Effector CD8-positive, alpha-beta T cell (primary cell): ENCODE measurements around the gene CDKAL1.

ENCODE experiments used
- DNase-seq: peaks from one replicate; lab custom pipeline; 2025; lab: John Stamatoyannopoulos, UW

The CDKAL1 gene

DNA sequence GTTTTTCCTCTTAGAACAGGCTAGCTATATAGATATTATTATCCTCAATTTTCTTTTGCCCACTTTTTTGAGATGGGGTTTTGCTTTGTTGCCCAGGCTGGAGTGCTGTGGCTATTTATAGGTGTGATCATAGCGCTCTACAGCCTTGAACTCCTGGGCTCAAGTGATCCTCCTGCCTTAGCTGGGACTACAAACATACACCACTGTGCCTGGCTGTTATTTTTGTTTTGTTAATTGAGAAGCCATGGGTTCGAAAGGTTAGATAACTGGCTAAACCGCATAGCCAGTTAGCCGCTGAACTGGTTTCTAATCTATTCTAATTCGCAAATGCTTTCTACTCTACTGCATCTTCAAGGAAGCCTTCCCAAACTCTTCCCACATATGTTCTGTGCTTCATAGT is 425.8 kb downstream of the CDKAL1 start:
- DNase-seq: no peak

DNA sequence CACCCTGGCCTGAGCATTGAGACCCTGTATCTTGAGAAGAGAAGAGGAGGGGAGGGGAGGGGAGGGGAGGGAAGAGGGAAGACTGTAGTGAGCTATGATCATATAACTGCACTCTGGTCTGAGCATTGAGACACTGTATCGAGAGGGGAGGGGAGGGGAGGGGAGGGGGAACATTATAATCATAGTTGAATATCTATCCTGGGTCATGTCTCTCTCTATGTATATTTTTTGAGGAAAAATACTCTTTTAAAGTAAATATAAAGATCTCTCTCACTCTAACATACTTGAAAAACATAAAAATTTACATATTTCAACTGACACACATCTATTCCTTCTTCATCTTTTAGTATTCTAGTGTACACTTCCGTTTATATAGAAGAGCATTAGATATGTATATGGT is 431.0 kb downstream of the CDKAL1 start:
- DNase-seq: no peak

DNA sequence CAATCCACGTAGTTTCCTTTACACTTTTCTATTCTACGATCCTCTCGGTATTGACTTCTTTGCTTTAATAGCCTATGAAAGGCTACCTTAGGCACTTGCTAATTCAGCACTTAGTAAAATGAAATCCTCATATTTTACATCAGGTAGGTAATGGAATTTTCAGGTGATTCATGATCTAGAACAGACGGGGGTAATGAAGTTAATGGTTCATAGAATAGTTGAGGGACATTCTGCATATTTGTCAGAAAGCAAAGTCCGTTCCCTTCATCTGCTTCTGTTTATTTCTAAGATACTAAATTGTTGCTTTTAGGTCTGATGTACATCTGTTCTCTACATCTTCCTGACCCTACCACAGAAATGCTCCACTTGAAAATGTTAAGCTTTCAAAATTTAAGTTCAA is 431.7 kb downstream of the CDKAL1 start:
- DNase-seq: no peak

- DNase-seq: no peak
Observed at GRCh38 chr6:20969551-20969950, 435.3 kb downstream of the CDKAL1 start.

GRCh38 chr6:20976391-20976918 is 442.2 kb downstream of the CDKAL1 start:
- DNase-seq: no peak

GRCh38 chr6:20978151-20978614 is 443.9 kb downstream of the CDKAL1 start:
- DNase-seq: no peak

DNA sequence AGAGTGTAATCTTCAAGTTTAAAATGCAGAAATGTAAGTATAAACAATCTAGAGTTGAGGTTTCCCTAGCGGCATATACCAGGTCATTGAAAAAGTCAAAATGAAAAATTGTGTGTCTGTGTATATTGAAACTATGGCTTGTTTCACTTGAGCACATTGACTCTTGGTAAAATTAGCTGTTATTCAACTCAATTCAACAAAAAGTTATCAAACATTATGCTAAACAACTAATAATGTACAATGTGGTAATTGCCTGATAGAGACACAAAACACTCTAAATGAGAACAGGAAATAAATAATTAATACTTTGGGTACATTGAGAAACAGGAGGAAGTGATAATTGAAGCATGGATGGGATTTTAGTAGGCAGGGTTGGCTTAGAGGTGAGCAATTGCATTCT is 444.8 kb downstream of the CDKAL1 start:
- no peak for DNase-seq

DNA sequence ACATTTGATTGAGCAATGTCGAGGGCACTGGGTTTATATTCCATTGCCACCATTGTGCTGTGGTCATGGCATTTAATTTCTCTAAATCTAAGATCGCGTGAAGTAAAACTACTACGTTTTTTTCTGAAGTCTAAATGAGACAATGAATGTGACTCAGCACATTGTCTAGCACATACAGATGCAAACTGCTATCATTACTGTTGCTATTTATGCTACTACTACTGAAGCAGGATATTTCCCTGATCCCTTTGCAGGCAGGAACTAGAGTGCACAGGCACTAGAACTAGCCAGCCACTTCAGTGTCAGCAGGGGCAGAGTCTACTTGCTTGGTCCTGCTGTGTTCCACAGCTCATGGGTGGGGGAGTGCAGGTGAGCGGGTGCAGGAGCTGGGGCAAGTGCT is 449.7 kb downstream of the CDKAL1 start:
- DNase-seq: no peak

DNA sequence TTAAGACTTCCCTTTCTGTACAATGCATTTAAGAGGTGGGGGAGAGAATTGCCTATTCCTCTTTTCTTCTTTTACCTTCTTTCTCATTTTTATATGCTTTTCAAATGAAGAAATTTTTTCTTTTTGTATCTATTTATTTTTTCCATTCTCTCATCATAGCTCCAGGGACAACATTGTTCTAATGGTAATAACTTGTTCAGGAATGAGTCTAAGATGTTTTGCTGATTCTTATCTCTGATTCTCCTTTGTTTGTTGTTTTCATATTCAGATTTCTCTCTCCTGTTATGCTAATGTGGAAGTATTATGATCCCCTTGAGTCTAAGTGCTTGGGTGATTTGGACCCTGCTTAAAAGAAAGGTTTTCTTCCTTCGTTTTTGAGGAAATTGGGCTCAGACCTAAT is 451.6 kb downstream of the CDKAL1 start:
- no peak for DNase-seq

DNA sequence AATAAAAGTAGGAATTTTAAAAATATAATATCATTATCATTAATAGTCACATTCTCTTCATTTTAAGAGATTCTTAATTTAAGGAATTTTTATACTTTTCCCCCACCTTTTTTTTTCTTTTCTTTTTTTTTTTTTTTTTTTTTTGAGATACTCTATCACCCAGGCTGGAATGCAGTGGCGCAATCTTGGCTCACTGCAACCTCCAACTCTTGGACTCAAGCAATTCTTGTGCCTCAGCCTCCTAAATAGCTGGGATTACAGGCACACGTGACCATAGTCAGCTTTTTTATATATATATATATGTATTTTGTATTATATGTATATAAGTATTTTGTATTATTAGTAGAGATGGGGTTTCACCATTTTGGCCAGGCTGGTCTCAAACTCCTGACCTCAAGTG is 457.7 kb downstream of the CDKAL1 start:
- DNase-seq: no peak

GRCh38 chr6:20996099-20996498 is 461.8 kb downstream of the CDKAL1 start:
- DNase-seq: no peak

GRCh38 chr6:20997143-20997769 is 463.0 kb downstream of the CDKAL1 start:
- DNase-seq: no peak

GRCh38 chr6:20997770-20998147 is 463.5 kb downstream of the CDKAL1 start:
- no peak for DNase-seq

- DNase-seq: no peak
Observed at GRCh38 chr6:20998748-20999448, 464.6 kb downstream of the CDKAL1 start.

DNA sequence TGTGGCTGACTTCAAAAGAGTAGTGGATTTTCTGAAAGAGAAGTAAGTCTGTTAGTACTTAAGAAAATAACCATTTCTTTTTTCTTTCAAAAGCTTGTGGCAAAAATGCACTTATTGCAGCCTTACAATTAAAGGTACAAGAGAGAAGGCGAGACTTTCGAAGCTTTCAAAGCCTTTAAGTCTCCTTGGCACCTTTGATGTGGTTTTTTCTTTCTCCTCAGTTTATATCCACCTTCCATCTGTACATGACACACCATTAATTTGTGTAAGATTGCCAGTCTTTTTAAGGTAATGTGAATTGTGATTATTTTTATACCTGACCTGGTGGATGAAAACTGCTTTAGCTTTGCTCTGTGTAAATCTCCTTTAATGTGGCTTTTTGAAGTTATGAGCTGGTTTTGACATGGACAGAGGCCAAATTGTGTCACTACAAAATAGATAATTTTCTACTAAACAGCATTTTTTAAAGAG is 466.1 kb downstream of the CDKAL1 start:
- DNase-seq: no peak

GRCh38 chr6:21001736-21002135 is 467.5 kb downstream of the CDKAL1 start:
- no peak for DNase-seq

GRCh38 chr6:21003780-21004541 is 469.7 kb downstream of the CDKAL1 start:
- DNase-seq: no peak

- DNase-seq: no peak
Observed at GRCh38 chr6:21005816-21006570, 471.7 kb downstream of the CDKAL1 start.

DNA sequence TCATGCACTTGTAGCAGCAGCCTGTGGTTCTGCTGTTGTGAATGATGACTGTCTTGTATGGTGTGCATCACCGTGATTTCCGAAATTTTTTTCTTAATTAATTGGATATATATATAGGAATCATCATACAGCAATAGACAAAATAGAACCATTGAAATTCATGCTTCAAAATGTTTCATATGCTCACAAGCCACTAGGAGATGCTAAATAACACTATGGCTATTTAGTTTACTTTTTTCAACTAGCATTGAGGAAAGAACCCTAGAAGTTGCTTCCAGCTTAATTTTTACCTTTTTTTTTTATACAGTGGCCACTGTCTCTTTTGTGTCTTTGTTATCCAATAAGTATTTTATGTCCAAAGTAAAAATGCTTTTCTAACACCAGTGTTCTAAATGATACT is 485.4 kb downstream of the CDKAL1 start:
- DNase-seq: no peak

DNA sequence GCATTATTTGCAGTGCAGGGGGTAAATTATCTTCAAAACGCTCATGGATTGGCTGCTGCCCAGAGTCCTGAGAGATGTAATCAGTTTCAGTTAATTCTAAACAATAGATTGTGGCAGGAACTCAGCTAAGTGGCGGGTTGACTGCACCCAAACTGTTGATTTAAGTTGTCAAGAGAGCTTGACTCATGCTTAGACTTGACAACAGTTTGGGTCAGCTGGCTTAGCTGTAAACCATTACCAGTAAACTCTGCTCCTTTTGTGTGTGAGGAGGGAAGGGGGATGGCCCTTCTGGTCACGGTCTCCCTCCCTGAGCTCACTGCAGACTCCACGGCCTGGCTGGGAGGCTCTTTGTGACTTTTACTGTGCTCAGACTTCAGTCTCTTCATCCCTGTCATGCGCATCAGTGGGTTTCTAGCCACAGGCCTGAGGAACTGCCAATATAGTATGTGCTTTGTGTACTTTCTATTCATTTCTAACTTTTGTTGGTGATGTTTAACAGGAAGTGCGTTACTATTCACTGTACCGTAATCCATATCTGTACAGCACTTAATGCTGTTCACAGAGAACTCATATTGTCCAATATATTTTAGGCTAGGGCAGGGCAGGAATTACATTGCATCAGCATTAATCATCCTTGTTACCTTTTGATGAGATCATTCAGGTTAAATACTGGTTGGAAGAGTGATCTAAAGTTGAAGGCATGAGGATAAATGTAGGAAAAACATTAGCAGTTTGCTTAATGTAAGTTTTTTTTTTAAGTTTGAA is 488.3 kb downstream of the CDKAL1 start:
- DNase-seq: no peak

- DNase-seq: no peak
Observed at GRCh38 chr6:21023210-21023609, 489.0 kb downstream of the CDKAL1 start.
